HUDEP-2 (cell line): Measurements from ENCODE around the gene SLC22A5.
"Not testable (repeated sequence)": the region's sequence is repeated elsewhere in the genome, so short reads cannot be mapped to it uniquely, and the experiment has no call there.

Experiments
- DNase-seq, 76 experiments: peaks; one replicate each; lab custom pipeline; 2025; ENCODE audit not compliant: unreplicated experiment in 76 of 76; lab: John Stamatoyannopoulos, UW

Gene SLC22A5

GRCh38 chr5:132410451-132411303 is 41.2 kb downstream of the SLC22A5 start:
- peak in 70 of 76 experiments; percentile 9 to 83 (median 66) for DNase-seq

GRCh38 chr5:132411304-132412013 is 41.9 kb downstream of the SLC22A5 start:
- peak in 4 of 76 experiments; percentile 15 to 59 (median 38) for DNase-seq

DNA sequence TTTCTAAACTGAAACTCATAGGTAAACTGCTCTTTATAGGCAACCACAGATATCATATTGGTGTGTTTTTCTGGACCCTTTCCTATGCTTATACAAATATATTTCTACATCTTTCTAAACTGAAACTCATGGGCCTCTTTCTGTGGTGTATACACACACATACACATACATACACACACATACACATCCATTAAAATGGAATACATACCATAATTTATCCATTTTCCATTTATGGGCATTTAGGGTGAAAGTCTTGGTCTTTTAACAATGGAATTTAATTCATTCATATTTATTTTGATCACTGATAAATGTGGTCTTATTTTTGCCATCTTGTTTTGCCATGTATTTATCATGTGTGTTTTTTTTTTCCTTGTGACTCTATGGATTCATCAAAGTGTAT is 44.1 kb downstream of the SLC22A5 start:
- DNase-seq, result no peak

DNA sequence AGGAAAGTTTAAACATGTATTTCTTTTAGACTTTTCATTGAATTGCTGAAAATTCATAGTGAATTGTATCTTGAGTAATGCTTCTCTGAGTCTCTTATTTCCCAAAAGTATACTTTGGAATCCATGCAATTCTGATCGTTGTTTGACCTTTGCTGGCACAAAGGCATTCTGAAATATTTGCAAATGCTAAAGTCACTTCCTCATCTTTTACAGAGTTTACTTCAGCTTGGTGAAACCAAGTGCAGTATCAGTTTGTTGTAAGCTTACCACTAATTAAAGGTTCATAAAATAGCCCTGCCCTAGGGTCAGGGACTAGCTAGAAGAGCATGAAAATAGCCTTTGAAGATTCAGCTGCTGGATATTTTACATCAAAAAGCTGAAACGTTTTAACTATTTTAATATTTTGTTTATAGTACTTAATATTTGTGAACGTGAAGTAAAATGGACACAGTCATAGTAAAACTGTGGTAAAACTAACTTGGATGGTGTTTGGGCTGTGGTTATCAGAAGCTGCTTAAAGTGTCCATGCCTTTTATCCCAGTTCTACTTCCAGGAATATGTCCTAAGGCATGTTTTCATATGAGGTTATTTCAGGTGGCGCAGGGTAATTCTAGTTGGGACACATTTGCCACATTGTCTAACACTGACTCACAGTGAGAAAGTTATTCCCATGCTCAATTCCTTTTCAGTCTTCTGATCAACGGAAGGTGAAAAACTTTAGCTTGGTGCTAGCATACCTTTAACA is 45.3 kb downstream of the SLC22A5 start:
- DNase-seq, result no peak

DNA sequence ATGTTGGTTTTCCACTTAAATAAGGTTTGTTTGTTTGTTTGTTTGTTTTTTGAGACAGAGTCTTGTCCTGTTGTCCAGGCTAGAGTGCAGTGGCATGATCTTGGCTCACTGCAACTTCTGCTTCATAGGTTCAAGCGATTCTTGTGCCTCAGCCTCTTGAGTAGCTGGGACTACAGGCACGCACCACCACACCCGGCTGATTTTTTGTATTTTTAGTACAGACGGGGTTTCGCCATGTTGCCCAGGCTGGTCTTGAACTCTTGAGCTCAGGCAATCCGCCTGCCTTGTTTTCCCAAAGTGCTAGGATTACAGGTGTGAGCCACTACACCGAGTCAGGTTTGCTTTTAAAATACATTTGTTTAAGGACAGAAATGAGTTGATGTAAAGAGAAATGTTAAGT is 46.0 kb downstream of the SLC22A5 start:
- DNase-seq, result not testable (repeated sequence)

DNA sequence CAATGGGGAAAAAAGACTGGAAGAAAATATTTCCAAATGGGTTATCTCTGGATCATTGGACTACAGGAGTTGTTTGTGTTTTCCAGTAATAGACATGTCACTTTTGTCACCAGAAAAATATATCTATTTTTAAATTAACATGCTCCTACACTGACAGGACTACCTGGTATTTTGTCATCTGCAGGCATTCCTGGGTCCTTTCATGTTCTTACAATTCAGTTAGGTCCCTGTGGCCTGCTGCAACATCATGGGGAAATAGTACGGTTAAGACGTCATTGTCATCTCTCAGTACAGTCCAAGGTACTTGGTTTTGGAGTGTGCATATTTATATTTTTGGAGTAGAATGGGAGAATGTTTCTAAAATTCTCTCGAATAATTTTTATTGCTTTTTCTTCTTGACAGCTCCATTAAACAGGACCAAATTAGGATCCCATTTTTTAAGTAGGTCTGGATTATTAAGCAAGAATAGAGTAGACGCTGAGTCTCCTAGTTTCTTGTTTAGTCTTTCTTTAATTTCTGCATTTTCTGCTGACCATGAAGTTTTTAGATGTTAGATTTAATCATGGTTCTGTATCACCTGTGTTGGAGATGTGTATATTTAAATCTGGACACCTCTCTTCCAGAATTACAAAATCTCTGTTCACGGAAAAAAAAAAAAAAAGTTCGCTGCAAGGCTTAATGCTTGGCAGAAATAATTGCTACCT is 46.9 kb downstream of the SLC22A5 start:
- no peak for DNase-seq

DNA sequence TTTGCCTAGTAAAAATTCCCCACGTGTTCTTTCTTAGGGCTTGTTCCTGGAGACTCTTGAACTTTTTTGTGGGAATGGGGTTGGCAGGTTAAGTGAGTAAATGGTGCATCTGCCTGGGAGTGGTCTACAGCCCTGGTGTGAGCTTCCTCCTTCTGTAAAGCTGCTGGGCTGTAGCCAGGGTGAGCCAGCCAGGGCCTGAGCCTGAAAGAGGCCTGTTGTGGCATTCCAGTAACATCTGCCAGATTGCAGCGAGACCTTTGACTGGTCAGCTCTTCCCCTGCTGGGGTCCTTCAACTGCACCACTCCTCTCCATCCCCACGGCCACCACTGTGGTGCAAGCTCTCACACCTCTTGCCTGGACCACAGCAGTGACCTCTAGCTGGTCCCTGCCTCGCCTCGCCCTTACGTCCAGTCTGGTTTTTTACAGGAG is 47.5 kb downstream of the SLC22A5 start:
- no peak for DNase-seq

DNA sequence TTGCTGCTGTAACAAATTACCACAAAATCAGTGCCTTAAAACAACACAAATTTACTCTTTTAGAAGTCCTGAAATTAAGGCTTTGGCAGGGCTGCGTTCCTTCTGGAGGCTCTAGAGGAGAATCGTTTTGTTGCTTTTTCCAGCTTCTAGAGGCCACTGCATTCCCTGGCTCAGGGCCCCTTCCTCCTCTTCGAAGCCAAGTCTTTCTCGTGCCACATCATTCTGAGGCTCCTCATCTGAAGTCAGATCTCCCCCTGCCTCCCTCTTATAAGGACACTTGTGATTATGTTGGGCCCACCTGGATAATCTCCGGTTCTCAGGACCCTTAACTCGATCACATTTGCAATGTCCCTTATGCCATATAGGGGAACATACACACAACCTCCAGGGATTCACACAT is 48.0 kb downstream of the SLC22A5 start:
- DNase-seq, result no peak

- DNase-seq, result no peak
These were observed 48.5 kb downstream of the SLC22A5 start for GRCh38 chr5:132417889-132418485.

DNA sequence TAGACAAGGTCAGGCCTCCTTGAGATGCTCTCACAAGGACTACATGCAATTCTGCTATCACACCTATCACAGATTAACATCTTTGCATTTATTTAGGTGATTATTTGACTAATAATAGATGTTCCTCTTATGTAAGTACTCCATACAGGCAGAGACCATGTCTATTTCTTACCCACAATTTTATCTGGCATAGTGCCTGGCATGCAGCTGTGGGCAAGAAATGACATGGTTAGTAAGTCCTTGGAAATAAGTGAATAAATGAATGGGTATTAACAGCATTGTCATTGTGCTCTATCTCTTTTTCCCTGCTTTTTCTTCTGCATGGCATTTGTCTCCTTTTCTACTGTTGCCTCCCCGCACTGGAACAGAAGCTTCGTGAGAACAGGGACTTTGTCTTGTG is 49.4 kb downstream of the SLC22A5 start:
- peak in 1 of 76 experiments; percentile 30 for DNase-seq

GRCh38 chr5:132419502-132420468 is 50.3 kb downstream of the SLC22A5 start:
- DNase-seq, result peak in 67 of 76 experiments; percentile 4 to 79 (median 55)

GRCh38 chr5:132420706-132421272 is 51.3 kb downstream of the SLC22A5 start:
- DNase-seq, result peak in 1 of 76 experiments; percentile 32

DNA sequence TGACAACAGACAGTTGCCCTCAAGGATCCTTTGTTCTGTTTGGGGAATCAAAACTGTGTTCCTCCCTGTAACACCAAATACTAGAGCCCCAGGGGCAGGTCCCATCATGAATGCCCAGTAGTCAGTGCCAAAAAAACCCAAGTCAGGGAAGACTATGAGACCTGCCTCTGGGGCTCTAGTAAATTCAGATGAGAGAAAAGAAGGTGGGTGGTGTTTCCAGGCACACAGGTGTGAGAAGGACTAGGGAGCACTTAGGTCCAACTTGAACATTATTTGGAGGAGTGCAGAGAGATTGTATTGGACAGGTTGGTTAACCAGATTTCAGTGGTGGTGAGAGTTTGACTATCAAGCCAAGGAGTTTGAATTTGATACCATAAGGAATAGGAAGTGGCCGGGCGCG is 52.0 kb downstream of the SLC22A5 start:
- DNase-seq, result no peak

DNA sequence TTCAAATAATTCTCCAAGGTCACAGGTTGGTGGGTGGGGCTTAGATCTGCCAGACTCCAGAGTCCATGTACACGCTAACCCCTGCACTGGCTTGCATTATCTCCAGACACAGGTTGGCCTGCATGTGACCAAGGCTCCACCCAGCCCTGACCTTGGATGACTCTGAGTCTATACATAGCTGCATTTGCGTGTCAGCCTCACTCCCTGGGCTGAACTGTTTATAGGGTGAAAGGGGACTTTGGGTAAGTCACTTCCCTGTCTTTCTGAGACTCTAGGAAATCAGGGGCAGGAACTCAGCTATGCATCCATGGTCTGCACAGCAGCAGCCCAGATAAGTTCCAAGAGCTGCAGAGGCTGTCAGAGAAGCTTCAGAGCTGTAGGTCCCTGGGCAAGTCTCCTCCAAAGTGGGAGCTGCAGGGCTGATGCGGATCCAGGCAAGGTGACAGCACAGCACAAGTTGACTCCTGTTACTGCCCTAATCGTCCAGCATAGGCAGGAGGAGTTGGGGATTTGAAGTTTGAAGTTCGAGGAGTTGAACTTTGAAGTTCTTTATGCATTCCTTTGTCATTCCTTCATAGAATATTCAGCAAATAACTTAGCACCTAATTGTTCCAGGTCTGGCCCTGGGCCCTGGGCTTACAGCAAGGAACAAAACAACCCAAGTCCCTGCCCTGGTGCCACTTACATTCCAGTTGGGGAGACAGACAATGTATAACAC is 53.4 kb downstream of the SLC22A5 start:
- DNase-seq, result peak in 73 of 76 experiments; percentile 36 to 95 (median 88)

DNA sequence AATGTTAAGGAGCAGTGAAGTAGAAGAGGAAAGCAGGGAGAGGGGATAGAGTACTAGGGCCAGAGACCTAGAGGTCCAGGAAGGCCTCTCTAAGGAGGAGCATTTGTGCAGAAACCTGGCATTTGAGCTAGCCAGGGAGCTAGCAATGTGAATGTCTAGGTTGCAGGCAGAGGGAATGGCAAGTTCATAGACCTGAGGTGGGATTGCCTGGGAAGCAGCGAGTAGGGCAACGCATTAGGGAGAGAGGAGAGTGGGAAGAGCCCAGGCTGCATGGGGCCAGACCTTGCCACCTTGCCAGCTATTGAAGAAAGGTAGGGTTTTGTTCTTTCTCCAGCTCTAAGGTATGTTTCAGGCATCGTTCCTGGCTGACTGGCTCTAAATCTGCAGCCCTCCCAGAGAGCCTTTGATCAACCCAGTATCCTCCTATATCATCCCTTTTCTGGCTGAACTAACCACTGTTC is 54.0 kb downstream of the SLC22A5 start:
- no peak for DNase-seq

DNA sequence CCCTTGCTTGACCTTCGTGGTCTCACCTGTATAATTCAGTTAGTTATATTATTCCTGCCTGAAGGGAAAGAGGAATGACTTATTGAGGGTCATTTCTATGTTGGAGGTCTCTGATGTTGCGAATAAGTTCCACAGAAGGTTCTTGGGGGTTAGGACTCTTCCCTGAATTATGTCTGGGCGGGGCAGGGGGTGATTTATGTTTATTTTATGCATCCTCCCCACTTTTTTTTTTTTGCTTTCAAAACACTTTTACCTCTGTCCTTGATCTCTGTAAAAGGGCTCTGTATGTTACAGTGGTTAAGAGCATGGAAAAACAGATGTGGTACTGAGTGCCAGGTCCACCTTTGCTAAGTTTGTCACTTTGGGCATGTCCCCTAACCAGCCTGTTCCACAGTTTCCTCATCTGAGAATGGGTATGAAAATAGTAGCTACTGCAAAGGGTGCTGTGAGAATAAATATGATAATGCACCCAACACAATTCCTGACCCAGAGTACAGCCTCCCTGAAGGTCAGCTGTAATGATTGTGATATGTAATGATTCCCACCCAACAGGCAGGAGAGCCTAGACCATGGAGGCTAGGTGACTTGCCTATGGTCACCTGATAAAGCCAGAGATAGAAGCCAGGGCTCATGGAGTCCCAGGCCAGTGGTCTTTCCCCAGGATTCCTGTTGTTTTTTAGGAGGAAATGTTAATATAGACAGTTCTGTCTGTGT is 54.8 kb downstream of the SLC22A5 start:
- DNase-seq, result no peak
